ENCODE results near the gene SNRNP35.
"Not testable (repeated sequence)": the region's sequence is repeated elsewhere in the genome, so short reads cannot be mapped to it uniquely, and the experiment has no call there.

SNRNP35 gene

DNA sequence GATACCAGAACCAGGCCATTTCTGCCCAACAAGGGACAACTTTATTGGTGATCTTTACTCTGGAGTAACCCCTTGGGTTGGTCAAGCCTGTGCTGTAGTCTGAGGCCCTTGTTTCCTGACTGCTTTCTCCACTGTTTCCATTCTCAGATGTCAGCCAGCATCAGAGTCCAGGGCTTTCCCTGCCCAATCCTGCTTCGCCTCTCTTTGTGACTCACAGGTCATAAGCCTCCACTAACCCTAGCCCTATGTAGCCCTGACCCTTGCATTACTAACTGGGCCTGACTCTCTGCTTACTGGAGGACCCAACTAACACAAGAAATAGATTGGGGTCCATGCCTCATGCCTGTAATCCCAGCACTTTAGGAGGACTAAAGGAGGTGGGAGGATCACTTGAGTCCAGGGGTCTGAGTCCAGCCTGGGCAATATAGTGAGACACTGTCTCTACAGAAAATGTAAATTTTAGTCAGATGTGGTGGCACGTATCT is 8.6 kb upstream of the SNRNP35 start:
- no peak for DNase-seq (ENCODE audit: low spot score)

DNA sequence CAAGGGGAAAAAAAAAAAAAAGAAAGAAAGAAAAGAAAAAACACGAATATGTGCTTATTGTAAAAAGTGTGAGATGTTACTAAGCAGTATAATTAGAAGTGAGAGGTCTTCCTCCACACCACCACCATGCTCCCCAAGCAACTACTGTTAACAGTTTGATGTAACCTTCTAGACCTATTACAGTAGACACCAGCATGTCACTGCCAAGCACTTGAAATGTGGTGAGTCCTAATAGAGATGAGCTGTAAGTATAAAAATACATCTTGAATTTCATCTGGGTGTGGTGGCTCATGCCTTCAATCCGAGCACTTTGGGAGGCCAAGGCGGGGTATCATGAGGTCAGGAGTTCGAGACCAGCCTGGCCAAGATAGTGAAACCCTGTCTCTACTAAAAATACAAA is 8.1 kb upstream of the SNRNP35 start:
- DNase-seq (ENCODE audit: low spot score) = no peak

- no peak for DNase-seq (ENCODE audit: low spot score)
Observed at GRCh38 chr12:123450636-123451035, 7.3 kb upstream of the SNRNP35 start.

DNA sequence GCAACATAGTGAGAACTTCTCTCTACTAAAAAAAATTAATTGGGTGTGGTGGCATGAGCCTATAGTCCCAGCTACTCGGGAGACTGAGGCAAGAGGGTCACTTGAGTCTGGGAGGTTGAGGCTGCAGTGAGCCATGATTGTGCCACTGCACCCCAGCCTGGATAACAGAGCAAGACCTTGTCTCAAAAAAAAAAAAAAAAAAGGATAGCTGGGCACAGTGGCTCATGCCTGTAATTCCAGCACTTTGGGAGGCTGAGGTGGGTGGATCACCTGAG is 5.7 kb upstream of the SNRNP35 start:
- DNase-seq (ENCODE audit: low spot score) = not testable (repeated sequence)

DNA sequence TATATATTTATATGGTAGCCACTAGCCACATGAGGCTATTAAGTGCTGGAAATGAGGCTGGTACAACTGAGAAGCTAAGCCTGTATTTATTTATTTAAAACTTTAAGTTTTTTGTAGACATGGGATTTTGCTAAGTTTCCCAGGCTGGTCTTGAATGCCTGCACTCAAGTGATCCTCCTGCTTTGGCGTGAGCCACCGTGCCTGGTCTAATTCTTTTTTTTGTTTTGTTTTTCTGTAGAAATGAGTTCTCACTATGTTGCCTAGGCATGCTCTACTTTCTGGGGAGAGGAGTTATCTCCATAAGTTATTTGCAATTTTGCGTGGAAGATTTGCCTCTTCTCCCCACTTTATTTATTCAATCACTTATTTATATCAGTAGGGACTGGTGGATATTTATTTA is 4.8 kb upstream of the SNRNP35 start:
- DNase-seq (ENCODE audit: low spot score) = no peak

GRCh38 chr12:123463174-123463573 is 5.2 kb downstream of the SNRNP35 start:
- DNase-seq (ENCODE audit: low spot score) = not testable (repeated sequence)

GRCh38 chr12:123465084-123465483 is 7.1 kb downstream of the SNRNP35 start:
- no peak for DNase-seq (ENCODE audit: low spot score)

DNA sequence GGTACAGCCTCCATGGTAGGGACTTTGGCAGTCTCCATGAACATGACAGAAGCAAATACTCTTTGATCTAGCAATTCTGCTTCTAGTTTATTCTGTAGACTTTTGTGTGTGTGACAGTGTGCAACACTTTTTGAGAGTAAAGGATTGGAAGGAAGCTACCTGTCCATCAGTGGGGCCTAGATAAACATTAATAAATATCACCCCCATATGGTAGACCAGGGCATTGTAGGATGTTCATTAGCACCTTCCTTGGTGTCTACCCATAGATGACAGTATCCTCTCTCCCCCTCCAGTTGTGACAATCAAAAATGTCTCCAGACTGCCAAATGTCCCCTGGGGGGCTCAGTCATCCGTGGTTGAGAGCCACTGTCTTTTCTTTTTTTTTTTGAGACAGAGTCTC is 10.8 kb downstream of the SNRNP35 start:
- DNase-seq (ENCODE audit: low spot score) = no peak

- no peak for DNase-seq (ENCODE audit: low spot score)
Observed at GRCh38 chr12:123469978-123470377, 12.0 kb downstream of the SNRNP35 start.

DNA sequence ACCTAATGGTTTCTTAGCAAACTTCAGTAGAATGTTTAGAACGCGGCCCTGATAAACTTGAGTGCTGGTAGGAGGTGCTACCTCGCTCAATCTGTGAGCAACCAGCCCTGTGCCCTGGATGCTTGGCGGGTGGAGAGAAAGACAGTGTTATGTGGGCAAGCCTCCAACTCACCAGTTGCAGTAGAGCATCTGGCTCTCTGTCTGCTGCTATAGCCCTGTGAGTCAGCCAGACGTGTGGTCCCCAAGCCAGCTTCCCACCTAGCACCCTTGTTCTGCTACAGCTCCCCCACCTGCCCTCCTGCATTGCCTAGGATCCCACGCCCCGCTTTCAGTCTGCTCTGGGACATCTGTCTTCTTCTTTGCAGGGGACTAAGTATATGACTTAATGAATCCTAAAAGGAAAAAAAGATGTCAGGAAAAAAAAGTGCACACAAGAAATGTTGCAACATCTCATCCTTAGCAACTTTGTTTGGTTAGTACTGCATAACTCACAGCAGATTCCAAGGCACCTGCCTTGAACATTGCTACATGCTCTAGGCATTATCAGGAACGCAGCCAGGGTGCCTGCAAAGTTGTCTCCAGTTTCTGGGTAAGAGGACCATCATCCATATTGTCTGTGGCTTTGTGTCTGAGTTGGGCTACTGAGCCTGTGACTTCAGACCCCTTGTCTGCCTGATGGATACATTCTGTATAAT is 13.6 kb downstream of the SNRNP35 start:
- no peak for DNase-seq (ENCODE audit: low spot score)

DNA sequence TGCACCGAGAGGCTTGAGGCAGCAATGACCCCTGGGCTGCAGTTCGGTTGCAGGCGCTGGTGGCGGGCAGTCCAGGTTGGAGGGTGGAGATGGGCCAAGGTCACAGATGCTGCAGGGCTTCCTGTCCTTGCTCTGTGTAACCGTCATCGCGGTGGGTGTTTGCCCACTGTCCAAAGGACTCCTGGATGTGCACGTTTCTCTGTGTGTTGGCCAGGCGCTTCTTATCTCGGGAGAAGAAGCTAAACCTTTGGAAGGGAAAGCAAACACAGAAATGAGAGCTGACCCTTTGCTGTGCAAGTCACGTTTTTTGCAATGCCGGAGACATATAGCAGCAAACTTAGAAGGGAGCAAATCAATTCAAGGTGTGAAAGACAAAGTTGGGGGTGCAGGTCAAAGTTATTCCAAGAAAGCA is 14.5 kb downstream of the SNRNP35 start:
- DNase-seq (ENCODE audit: low spot score) = no peak

GRCh38 chr12:123474485-123475245 is 16.7 kb downstream of the SNRNP35 start:
- no peak for DNase-seq (ENCODE audit: low spot score)

DNA sequence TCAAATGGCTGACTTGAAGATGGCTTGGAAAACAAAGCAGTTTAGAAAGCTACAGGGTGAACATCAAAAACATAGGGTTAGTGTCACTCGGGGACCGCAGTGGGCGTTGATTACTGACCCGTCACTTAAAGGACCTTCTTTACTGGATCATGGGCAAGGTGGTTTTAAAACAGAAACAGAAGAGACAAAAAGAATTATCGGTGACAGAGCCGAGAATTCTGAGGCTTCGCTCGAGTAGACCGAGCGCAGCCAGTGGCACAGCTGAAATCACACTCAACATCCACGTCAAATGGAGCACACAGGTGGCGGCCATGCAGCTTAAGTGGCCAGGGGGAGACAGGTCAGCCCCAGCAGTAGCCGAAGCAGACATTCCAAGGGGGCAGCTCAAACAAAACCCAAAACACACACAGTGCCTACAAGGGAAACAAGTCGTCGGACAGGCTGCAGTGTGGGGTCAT is 17.3 kb downstream of the SNRNP35 start:
- no peak for DNase-seq (ENCODE audit: low spot score)

DNA sequence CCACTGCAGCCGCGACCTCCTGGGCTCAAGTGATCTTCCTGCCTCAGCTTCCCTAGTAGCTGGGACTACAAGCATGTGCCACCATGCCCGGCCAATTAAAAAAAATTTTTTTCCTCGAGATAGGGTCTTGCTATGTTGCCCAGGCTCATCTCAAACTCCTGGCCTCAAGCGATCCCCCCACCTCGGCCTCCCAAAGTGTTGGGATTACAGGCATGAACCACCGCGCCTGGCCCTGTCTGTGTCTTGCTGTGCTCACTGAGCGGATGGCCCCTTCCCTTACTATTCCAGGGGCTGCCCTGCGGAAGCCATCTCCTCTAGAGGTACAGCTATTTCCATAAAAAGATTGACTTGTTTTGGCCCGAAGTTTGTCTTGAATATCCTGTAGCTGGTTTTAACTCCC is 20.1 kb downstream of the SNRNP35 start:
- DNase-seq (ENCODE audit: low spot score) = no peak

GRCh38 chr12:123478762-123479161 is 20.8 kb downstream of the SNRNP35 start:
- peak; percentile 91 for DNase-seq (ENCODE audit: low spot score)

- DNase-seq (ENCODE audit: low spot score) = peak; percentile 96
Observed at GRCh38 chr12:123479442-123480180, 21.7 kb downstream of the SNRNP35 start.

GRCh38 chr12:123481251-123481650 is 23.3 kb downstream of the SNRNP35 start:
- DNase-seq (ENCODE audit: low spot score) = not testable (repeated sequence)

DNA sequence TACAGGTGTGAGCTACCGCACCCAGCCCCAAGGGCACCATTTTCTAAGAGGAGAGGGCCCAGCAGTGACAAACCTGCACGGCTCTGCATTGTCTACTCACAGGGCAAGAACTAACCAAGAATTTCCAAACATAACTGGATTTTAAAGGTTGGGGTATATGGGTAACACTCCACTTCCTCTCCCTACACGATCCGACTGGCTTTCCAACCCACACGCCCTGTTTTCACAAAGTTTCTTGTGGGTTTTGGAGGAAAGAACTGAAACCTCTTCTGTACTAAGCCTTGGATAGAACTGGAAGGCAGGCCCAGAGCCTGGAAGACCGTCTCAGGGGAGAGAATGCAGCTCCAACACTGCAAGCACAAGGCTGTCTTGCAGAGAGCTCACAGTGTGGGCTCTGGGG is 24.9 kb downstream of the SNRNP35 start:
- no peak for DNase-seq (ENCODE audit: low spot score)

GRCh38 chr12:123483602-123484248 is 25.8 kb downstream of the SNRNP35 start:
- DNase-seq (ENCODE audit: low spot score) = no peak

DNA sequence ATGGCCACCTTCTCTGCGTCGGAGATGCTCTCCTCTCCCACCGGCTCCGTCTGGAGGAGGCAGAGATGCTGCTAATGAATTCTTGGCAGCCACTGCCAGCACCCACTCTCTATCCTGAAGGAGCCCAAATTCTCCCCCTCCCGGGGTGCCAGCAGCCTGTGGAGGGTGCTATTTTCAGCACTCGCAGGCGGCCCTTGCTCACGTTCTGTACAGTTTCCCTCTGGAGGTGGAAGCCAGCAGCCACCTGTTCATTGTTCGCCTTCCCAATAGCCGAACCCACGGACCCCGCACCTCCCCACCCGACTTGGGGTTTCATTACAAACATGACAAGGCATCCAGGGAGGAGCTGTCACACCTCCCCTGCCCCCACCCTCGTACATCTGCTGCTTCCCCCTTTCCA is 27.8 kb downstream of the SNRNP35 start:
- peak; percentile 78 for DNase-seq (ENCODE audit: low spot score)

DNA sequence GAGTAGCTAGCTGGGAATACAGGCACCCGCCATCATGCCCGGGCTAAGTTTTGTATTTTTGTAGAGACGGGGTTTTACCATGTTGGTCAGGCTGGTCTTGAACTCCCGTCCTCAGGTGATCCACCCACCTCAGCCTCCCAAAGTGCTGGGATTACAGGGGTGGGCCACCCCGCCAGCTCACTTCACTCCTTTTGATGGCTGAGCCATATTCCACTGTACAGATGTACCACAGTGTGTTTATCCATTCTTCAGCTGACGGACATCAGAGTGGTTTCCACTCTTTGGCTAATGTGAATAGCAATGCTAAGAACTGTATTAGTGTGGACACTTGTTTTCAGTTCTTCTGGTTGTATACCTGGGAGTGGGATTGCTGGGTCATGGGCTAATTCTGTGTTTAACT is 29.5 kb downstream of the SNRNP35 start:
- no peak for DNase-seq (ENCODE audit: low spot score)

- no peak for DNase-seq (ENCODE audit: low spot score)
Observed at GRCh38 chr12:123488539-123489230, 30.7 kb downstream of the SNRNP35 start.

All from putamen (tissue), 1 donor.